Stimulated activated effector memory CD8-positive, alpha-beta T cell treated with anti-CD3 and anti-CD28 coated beads, Interleukin-12 subunit alpha, Interleukin-12 subunit beta, amount 100 ng/mL, for 72 hours (primary cell): ENCODE results near the gene COL24A1.
"Not testable (repeated sequence)": the region's sequence is repeated elsewhere in the genome, so short reads cannot be mapped to it uniquely, and the experiment has no call there.

Source experiments
- ATAC-seq: fragments of 150-1000 bp; cut with Tn5 transposase; 2 replicates; pipeline ENCODE4 v1.10.0; 2021
- DNase-seq, 2 donors: peaks; one replicate each; pipeline ENCODE4 v3.0.0; 2021 to 2022; ENCODE audit warnings: low spot score in 2 of 2
- H3K27ac Mint-ChIP-seq: one replicate; pipeline ENCODE4 v1.8.0; 2022; ENCODE audit warnings: mild to moderate bottlenecking, mixed read lengths
- H3K36me3 Mint-ChIP-seq: one replicate; pipeline ENCODE4 v1.8.0; 2022; ENCODE audit warnings: mild to moderate bottlenecking, mixed read lengths
- H3K4me1 Mint-ChIP-seq: one replicate; pipeline ENCODE4 v1.8.0; 2022; ENCODE audit warnings: mixed read lengths
- H3K4me3 Mint-ChIP-seq: one replicate; pipeline ENCODE4 v1.8.0; 2022; ENCODE audit warnings: mild to moderate bottlenecking, mixed read lengths
- H3K9me3 Mint-ChIP-seq: one replicate; pipeline ENCODE4 v1.8.0; 2022; ENCODE audit warnings: mixed read lengths

COL24A1 gene

DNA sequence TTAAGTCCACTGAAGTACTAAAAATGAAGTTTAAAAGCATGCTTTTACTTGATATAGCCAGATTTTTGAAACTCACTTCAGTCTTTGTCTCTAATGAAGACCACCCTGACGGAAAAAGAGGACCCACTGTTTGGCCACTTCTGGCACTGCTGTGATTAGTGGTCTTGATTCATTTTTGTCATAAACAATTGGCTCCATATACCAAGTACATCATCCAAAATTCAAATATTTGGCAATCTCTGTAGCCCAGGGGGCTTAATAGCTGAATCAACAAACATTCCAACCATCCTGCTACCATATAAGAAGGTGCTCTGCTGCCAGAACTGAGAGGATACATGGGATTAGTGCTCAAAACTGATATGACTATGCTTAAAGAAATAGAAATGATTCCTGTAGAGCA is 156.0 kb downstream of the COL24A1 start:
- H3K9me3 Mint-ChIP-seq, result peaks cover 6% of the 10 kb centered on the region
- H3K4me3 Mint-ChIP-seq, result no peak overlapping the region
- H3K4me1 Mint-ChIP-seq, result no peaks in the 10 kb centered on the region
- no peaks in the 10 kb centered on the region for H3K36me3 Mint-ChIP-seq
- no peak overlapping the region for H3K27ac Mint-ChIP-seq
- DNase-seq, result no peak
- no peak for ATAC-seq

GRCh38 chr1:85998105-85998855 is 158.3 kb downstream of the COL24A1 start:
- H3K4me1 Mint-ChIP-seq, result no peaks in the 10 kb centered on the region
- DNase-seq (no peak), ATAC-seq (no peak)
- H3K9me3 Mint-ChIP-seq, result peaks cover 3% of the 10 kb centered on the region
- no peak overlapping the region for H3K4me3 Mint-ChIP-seq
- H3K36me3 Mint-ChIP-seq, result no peaks in the 10 kb centered on the region
- no peak overlapping the region for H3K27ac Mint-ChIP-seq

DNA sequence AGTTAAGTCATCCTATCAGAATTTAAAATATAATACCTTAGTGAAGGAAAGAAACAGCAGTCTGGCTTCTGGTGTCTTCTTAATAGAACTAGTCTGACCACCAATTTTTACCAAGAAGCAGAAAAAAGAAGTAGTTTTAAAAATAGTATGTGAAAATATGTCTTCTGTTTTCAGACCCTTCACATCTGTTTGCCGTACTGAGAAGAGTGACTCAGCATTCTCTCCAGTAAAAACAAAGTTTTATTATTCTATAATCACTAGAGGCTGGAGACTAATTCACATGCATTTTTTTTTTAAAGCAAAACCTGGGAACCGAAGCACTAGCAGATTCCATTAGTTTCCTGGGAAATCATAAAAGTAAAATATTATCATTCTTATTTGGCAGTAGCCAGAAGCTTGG is 163.8 kb downstream of the COL24A1 start:
- Mint-ChIP-seq H3K4me3 (no peak overlapping the region), H3K9me3 (no peaks in the 10 kb centered on the region), H3K4me1 (no peaks in the 10 kb centered on the region), H3K36me3 (no peaks in the 10 kb centered on the region), H3K27ac (no peak overlapping the region)
- DNase-seq (no peak), ATAC-seq (no peak)

GRCh38 chr1:85991261-85991660 is 165.3 kb downstream of the COL24A1 start:
- DNase-seq, result no peak
- Mint-ChIP-seq H3K4me1 (no peaks in the 10 kb centered on the region), H3K4me3 (no peak overlapping the region), H3K27ac (no peak overlapping the region), H3K36me3 (no peaks in the 10 kb centered on the region), H3K9me3 (no peaks in the 10 kb centered on the region)
- ATAC-seq, result no peak

DNA sequence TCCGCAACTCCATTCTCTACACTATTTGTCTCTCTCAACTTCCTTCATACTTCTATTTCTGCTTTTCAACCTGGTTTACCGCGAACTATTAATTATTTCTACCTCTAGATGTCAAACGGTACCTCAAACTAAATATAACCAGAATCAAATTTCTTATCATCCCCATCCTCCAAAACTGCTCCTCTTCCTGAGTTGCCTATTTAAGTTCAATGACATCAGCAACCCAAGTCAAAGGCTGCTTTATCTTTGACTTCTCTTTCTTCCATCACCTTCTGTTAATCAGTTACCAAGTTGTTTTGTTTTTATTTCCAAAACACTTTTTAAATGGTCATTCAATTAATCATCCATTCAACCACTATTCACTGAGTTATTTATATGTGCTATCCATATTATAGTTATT is 171.9 kb downstream of the COL24A1 start:
- no peak overlapping the region for H3K4me3 Mint-ChIP-seq
- H3K4me1 Mint-ChIP-seq, result no peaks in the 10 kb centered on the region
- no peak overlapping the region for H3K27ac Mint-ChIP-seq
- no peaks in the 10 kb centered on the region for H3K36me3 Mint-ChIP-seq
- DNase-seq (no peak), ATAC-seq (no peak)
- peaks cover 12% of the 10 kb centered on the region for H3K9me3 Mint-ChIP-seq

DNA sequence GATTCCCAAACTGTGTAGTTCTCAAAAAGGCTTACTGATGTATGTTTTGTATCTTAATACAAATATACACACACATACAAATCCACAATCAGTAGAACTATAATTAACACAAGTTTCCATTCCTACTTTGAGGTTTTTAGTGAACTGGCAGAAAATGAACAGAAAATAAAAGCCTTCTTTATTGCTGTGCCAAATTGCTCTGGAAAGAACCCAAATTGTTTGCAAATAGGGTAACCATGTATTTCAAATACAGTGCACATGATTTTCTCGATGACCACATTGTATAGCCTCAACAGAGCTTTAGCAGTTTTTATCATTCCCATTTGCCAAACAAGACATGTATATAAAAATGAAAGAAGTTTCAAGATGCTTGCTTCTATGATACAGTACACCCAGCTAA is 173.3 kb downstream of the COL24A1 start:
- no peak overlapping the region for H3K4me3 Mint-ChIP-seq
- H3K27ac Mint-ChIP-seq, result no peak overlapping the region
- peaks cover 20% of the 10 kb centered on the region for H3K9me3 Mint-ChIP-seq
- no peaks in the 10 kb centered on the region for H3K4me1 Mint-ChIP-seq
- DNase-seq, result no peak
- no peak for ATAC-seq
- no peaks in the 10 kb centered on the region for H3K36me3 Mint-ChIP-seq

- Mint-ChIP-seq H3K4me3 (no peak overlapping the region), H3K9me3 (peaks cover 26% of the 10 kb centered on the region), H3K27ac (no peak overlapping the region), H3K4me1 (no peaks in the 10 kb centered on the region), H3K36me3 (no peaks in the 10 kb centered on the region)
- DNase-seq (no peak), ATAC-seq (no peak)
Observed at GRCh38 chr1:85976516-85977205, 179.9 kb downstream of the COL24A1 start.

- Mint-ChIP-seq H3K4me1 (no peaks in the 10 kb centered on the region), H3K4me3 (no peak overlapping the region), H3K36me3 (no peaks in the 10 kb centered on the region), H3K9me3 (peaks cover 26% of the 10 kb centered on the region), H3K27ac (no peak overlapping the region)
- ATAC-seq, result no peak
- DNase-seq, result no peak
Observed at GRCh38 chr1:85975912-85976371, 180.6 kb downstream of the COL24A1 start.

DNA sequence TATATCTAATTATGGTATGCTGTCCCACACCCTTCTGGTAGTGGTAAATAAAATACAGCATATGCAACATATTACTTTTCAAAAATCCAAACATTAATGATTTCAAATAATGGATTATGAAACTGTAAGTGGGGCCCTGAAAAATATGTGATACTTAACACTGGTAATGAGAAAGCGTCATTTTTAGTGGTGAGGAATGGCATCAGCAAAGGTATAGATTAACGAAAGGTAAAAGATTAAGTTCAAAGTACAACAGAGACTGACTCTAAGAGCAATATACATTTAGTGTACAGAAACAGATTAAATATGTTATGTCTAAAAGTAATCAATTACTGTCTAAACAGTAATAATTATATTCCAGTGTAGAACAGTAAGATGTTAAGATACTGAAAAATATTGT is 194.1 kb downstream of the COL24A1 start:
- H3K9me3 Mint-ChIP-seq, result peaks cover 4% of the 10 kb centered on the region
- no peak for DNase-seq
- H3K4me1 Mint-ChIP-seq, result no peaks in the 10 kb centered on the region
- H3K27ac Mint-ChIP-seq, result no peak overlapping the region
- no peak overlapping the region for H3K4me3 Mint-ChIP-seq
- no peaks in the 10 kb centered on the region for H3K36me3 Mint-ChIP-seq
- ATAC-seq, result no peak

DNA sequence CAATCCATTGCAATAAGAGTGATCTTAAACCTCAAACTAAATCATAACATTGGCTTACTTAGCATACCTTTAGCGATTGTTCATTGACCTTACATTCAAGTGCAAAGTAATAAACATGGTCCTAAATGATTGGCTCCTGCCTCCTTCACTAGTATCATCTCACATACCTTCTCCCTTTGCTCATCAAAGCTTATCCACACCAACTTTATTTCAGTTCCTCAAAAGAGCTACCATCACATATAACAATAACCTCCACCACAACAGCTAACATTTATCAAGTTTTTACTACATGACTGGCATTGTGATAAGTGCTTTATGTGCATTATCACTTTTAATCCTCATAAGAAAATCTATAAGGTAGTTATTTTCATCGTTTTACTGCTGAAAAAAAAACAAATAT is 198.8 kb downstream of the COL24A1 start:
- no peak for ATAC-seq
- H3K4me1 Mint-ChIP-seq, result no peaks in the 10 kb centered on the region
- H3K36me3 Mint-ChIP-seq, result no peaks in the 10 kb centered on the region
- H3K9me3 Mint-ChIP-seq, result peaks cover 4% of the 10 kb centered on the region
- no peak overlapping the region for H3K4me3 Mint-ChIP-seq
- DNase-seq, result no peak
- no peak overlapping the region for H3K27ac Mint-ChIP-seq

DNA sequence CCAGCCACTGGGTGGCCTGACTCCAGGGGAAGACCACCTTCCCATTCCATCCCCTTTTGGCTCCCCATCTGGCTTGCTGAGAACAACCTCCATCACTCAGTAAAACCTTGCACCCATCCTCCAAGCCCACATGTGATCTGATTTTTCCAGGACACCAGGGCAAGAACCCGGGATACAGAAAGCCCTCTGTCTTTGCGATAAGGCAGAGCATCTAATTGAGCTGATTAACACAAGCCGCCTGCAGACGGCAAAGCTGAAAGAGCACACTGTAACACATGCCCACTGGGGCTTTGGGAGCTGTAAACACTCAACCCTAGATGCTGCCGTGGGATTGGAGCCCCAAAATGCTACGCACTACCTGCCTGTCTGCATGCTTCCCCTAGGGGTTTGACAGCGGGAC is 201.4 kb downstream of the COL24A1 start:
- H3K4me1 Mint-ChIP-seq, DNase-seq, ATAC-seq, H3K36me3 Mint-ChIP-seq, H3K9me3 Mint-ChIP-seq, H3K27ac Mint-ChIP-seq, H3K4me3 Mint-ChIP-seq: not testable (repeated sequence)

- no peak for ATAC-seq
- no peak overlapping the region for H3K27ac Mint-ChIP-seq
- no peaks in the 10 kb centered on the region for H3K4me1 Mint-ChIP-seq
- no peak overlapping the region for H3K4me3 Mint-ChIP-seq
- no peak for DNase-seq
- no peaks in the 10 kb centered on the region for H3K9me3 Mint-ChIP-seq
- no peaks in the 10 kb centered on the region for H3K36me3 Mint-ChIP-seq
Observed at GRCh38 chr1:85952460-85952859, 204.1 kb downstream of the COL24A1 start.

DNA sequence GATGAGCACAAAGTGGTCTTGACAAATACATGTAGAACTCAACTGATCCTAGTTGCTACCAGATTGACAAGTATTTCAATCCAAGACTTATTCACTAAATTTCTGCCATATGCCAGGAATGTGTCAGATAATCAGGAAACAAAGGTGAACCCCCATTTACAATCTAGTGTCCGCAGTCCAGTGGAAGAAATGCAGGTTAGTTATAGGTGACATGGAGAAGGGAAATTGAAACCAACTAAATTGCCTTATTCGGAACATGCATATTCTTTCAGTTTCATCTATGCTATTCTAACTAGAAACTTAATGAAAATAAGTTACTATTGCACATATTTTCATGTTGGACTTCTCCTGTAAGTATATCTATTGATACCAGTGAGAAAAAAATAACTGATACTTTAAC is 209.4 kb downstream of the COL24A1 start:
- no peak for DNase-seq
- Mint-ChIP-seq H3K9me3 (no peaks in the 10 kb centered on the region), H3K4me1 (no peaks in the 10 kb centered on the region), H3K27ac (no peak overlapping the region), H3K4me3 (no peak overlapping the region), H3K36me3 (no peaks in the 10 kb centered on the region)
- ATAC-seq, result no peak

- H3K9me3 Mint-ChIP-seq, result no peaks in the 10 kb centered on the region
- no peak overlapping the region for H3K27ac Mint-ChIP-seq
- H3K4me1 Mint-ChIP-seq, result no peaks in the 10 kb centered on the region
- DNase-seq (no peak), ATAC-seq (no peak)
- no peak overlapping the region for H3K4me3 Mint-ChIP-seq
- no peaks in the 10 kb centered on the region for H3K36me3 Mint-ChIP-seq
Observed at GRCh38 chr1:85943945-85944344, 212.6 kb downstream of the COL24A1 start.

DNA sequence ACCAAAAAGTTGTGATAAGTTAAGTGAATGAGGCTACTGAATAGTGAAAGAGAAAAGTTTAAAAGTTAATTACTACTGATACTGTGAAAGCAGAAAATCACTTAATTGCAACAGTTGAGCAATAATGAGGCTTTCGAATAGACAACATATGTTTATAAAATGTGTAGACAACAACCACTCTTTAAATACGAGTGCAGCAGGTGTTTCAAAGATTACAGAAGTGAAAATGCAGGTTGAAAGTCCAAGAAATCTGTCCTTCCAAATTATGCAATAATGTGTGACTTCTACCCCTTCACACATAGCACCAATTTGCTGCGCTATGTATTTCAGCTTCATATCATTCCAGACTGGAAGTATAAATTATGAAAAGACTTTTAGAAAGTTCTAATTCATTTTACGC is 213.0 kb downstream of the COL24A1 start:
- ATAC-seq (no peak), DNase-seq (no peak)
- Mint-ChIP-seq H3K27ac (no peak overlapping the region), H3K4me1 (no peaks in the 10 kb centered on the region), H3K36me3 (no peaks in the 10 kb centered on the region), H3K9me3 (no peaks in the 10 kb centered on the region), H3K4me3 (no peak overlapping the region)

DNA sequence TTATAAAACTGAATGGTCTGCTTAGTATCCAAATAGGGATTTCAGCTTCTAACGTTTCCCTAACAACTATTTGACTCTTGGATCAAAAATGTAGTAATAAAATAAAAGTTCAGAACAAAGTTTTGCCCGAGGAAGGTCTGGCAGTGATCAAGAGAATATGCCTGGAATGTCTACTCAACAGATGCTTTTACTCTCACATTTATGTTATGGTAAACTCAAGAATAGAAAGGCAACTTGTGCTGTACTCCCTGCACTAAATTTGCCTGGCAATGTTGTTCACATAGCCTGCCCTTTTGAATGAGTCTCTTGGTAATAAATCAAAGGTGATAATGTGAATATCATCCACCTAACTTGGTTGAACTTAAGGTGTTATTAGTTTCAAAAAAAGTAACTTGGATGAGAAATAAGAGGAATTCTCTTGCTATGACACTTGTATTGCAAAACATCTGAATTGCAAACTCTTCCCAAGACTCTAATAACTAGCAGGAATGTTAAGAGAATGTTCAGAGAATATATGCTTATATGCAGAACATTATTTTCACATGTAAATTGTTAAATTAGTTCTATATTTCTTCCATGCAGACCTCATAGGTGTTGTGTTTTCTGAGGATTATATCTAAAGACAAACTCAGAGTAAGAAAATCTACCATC is 215.8 kb downstream of the COL24A1 start:
- Mint-ChIP-seq H3K27ac (no peak overlapping the region), H3K36me3 (no peaks in the 10 kb centered on the region), H3K9me3 (no peaks in the 10 kb centered on the region), H3K4me3 (no peak overlapping the region), H3K4me1 (no peaks in the 10 kb centered on the region)
- ATAC-seq (no peak), DNase-seq (no peak)
